ENCODE results near the gene FCSK.
"Not testable (repeated sequence)": the region's sequence is repeated elsewhere in the genome, so short reads cannot be mapped to it uniquely, and the experiment has no call there.

Gene FCSK

DNA sequence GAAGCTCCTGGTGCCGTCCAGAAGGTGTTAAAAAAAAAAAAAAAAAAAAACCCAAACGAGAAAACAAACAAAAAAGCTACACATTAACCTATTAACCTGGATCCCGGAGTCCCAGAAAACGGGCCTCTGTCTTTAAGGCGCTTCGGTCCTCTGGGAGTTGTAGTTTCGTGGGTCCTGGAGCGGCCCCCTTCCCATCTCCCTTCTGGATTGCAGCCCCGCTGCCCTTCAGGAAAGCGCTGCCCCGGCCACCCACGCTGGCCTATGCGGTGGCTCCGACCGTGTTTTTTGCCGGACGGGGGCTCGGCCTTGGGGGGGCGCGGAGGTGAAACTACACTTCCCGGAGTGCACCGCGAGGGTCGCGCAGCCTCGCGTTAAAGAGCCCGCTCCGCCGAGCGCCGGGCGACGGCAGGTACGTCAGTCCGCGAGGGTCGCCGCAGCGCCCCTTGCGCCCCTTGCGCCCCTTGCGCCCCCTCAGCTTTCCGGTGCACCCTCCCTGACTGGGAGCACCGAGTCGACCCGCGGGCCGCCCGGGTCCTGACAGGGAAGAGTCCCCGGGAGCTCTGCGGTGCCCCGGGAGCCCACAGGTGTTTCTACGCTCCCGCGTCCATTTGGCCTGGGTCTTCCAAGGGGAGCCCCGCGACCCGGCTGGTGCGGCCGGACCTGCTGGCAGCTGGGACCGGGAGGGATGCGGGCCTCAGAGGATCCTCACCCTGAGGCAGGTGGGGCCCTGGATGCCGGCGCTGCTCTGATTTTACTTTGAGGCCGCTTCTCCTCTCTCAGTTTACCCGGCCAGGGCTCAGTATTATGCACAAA, at the start of gene FCSK:
TSS of gene FCSK (plus strand) at position 374 of the 813 bp plus-strand sequence. CDS start 8,596 bp downstream, outside the sequence.
- in situ Hi-C loops (cut with MboI; ENCODE audit: low sequenced_read_pairs): no loop called here

GRCh38 chr16:70406104-70406503, 48.3 kb upstream of the FCSK start:
- in situ Hi-C loops (cut with MboI; ENCODE audit: low sequenced_read_pairs): not testable (repeated sequence)

DNA sequence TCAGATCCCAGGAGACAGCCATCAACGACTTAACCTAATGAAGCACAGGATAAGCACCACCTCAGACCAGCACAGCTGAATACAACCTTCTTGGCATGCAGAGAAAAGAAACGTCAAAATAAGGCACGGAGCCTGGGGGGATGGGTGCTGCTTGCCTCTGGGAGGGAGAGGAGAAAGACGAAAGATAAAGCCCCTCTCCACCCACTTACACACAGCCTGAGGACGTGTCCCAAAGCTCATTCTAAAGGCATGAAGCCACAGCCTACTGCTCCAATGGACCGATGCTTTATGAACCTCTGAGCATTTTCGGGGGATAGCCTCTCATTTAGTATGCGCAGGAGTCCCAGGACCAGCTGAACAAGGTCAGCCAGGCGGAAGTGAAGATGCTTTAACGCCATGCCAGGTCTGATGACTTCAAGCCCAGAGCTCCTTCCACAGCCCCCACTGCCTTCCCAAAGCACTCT, 46.6 kb upstream of the FCSK start:
- in situ Hi-C loops (cut with MboI; ENCODE audit: low sequenced_read_pairs): no loop called here

- in situ Hi-C loops (cut with MboI; ENCODE audit: low sequenced_read_pairs): no loop called here
Measured at GRCh38 chr16:70410734-70411133, 43.7 kb upstream of the FCSK start.

DNA sequence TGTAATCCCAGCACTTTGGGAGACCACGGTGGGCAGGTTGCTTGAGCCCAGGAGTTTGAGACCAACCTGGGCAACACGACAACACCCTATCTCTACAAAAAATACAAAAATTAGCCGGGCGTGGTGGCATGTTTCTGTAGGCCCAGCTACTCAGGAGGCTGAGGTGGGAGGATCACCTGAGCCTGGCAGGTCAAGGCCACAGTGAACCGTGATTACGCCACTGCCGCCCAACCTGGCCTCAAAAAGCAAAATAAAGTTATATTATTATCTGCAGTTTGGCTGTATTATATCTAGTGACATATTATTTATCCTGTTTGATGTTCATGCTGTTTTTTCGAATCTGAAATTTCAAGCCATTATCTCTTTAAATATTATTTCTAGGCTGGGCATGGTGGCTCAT, 42.0 kb upstream of the FCSK start:
- in situ Hi-C loops (cut with MboI; ENCODE audit: low sequenced_read_pairs): no loop called here

DNA sequence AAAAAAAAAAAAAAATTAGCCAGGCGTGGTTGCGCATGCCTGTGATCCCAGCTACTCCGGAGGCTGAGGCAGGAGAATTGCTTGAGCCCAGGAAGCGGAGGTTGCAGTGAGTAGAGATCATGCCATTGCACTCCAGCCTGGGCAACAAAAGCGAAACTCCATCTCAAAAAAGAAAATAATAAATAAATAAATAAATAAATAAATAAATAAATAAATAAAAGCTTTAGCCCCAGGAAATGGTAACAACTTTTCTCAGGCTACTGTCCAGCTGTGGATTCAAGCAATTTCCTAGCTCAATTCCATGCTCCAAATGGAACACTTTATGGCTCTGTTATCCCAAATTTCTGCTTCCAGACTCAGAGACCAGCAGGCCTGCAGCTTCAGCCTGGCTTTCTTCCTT, 40.8 kb upstream of the FCSK start:
- in situ Hi-C loops (cut with MboI; ENCODE audit: low sequenced_read_pairs): not testable (repeated sequence)

DNA sequence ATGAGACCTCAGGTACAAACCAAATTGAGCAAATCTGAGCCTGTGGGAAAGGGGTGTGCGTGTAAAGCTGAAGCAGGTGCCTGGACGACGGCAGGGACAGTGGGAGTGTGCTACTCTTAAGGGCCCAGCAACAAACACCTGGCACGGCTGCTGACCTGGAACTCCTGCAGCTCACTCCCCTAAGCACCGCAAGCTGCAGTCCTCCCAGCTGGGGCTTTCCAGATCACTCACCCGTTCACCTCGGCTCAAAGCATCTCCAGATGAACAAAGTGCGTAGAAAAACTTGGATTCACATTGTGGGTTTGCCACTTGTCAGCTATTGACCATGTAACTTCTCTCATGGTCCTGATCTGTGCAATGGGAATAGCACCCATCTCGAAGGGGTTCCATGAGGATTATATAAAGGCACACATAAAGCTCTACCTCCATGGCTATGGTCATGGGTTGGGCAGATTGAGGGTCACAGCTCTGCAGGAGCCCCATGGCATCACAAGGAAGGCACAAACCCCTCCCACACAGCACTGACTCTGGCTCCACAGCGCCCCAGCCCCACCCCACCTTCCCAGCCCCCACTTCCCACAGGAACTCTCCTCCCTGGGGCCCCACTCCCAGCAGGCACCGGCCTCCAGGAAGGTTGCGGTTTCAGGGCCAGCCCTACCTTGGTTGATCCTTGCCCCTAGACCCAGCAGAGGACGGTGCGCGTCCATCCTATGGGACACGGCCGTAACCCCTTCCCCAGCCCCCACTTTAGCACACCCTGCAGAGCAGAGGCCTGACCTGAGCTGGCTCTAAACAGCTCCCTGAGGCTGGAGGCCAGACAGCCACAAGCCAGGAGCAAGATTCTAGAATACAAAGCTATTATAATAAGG, 37.4 kb upstream of the FCSK start:
- in situ Hi-C loops (cut with MboI; ENCODE audit: low sequenced_read_pairs): no loop called here

GRCh38 chr16:70417661-70418060, 36.7 kb upstream of the FCSK start:
- in situ Hi-C loops (cut with MboI; ENCODE audit: low sequenced_read_pairs): no loop called here

GRCh38 chr16:70418274-70418992, 36.0 kb upstream of the FCSK start:
- in situ Hi-C loops (cut with MboI; ENCODE audit: low sequenced_read_pairs): no loop called here

- in situ Hi-C loops (cut with MboI; ENCODE audit: low sequenced_read_pairs): no loop called here
Measured at GRCh38 chr16:70418993-70419318, 35.4 kb upstream of the FCSK start.

GRCh38 chr16:70419384-70420327, 34.7 kb upstream of the FCSK start:
- in situ Hi-C loops (cut with MboI; ENCODE audit: low sequenced_read_pairs): no loop called here

DNA sequence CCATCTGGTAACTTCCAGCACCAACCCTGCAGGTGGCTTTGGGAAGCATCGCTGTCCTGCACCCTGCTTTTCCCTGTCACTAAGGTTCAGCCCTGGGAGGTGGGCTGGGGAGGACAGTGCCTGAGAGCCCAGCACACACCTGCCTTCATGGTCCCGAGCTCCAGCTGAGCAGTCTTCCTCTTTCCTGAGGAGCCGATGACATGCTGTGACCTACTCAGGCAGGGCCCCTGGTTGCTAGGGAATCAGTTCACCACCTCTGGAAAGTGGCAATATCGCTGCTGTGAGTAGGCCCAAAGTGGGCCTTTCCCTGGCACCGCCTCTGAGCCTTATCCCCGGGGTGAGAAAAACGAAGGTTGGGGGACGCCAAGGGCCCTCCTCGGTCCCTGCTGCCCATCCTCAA, 33.4 kb upstream of the FCSK start:
- in situ Hi-C loops (cut with MboI; ENCODE audit: low sequenced_read_pairs): no loop called here

DNA sequence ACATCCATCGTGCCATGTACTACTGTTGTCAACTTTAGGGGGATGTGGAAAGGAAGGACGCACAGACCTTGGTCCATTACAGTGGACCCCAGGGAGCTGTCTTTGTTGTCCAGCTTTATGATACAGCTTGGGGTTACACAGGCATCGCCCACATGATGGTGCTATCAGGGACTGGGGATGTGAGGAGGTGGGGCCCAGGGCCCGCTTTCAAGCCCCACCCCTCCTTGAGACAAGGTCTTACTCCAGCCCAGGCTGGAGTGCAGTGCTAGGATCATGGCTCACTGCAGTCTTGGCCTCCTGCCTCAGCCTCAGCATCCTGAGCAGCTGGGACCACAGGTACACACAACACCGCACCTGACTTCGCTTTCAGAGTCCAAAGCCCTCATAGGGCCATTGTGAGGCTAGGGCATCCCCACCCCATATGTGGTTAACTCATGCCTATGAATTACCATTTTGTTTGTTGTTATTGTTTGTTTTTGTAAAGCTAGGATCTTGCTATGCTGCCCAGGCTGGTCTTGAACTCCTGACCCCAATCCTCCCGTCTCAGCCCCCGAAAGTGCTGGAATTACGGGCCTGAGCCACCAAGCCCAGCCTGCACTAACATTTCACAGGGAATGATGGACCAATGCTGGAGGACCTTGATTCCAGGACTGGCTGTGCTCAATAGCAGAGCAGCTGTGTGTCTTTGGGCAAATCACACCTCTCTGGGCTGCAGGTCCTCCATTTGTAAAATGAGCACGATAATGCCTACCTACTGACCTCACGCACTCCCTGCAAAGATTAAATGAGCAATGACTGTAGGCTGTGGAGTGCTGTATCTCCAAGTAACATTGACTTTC, 32.7 kb upstream of the FCSK start:
- in situ Hi-C loops (cut with MboI; ENCODE audit: low sequenced_read_pairs): no loop called here

- in situ Hi-C loops (cut with MboI; ENCODE audit: low sequenced_read_pairs): no loop called here
Measured at GRCh38 chr16:70422543-70422942, 31.9 kb upstream of the FCSK start.

GRCh38 chr16:70427786-70428177, 26.6 kb upstream of the FCSK start:
- in situ Hi-C loops (cut with MboI; ENCODE audit: low sequenced_read_pairs): no loop called here

GRCh38 chr16:70428178-70428998, 26.0 kb upstream of the FCSK start:
- in situ Hi-C loops (cut with MboI; ENCODE audit: low sequenced_read_pairs): no loop called here

GRCh38 chr16:70429888-70430666, 24.3 kb upstream of the FCSK start:
- in situ Hi-C loops (cut with MboI; ENCODE audit: low sequenced_read_pairs): no loop called here
